Stimulated activated CD4-positive, alpha-beta T cell treated with anti-CD3 and anti-CD28 coated beads, TNF-alpha, amount 100 ng/mL, for 4 hours (primary cell): ENCODE results near the gene CDH4.

Experiments
- DNase-seq, 3 experiments: peaks; one replicate each; pipeline ENCODE4 v3.0.0-alpha.2; 2020; ENCODE audit warnings: low read depth in 3 of 3

CDH4 gene

GRCh38 chr20:61749406-61750075 lies 497.5 kb downstream of the CDH4 start:
- no peak for DNase-seq

- DNase-seq = no peak
Observed at GRCh38 chr20:61750093-61750492, 498.0 kb downstream of the CDH4 start.

GRCh38 chr20:61752576-61752975 lies 500.5 kb downstream of the CDH4 start:
- DNase-seq = no peak

GRCh38 chr20:61753316-61753942 lies 501.4 kb downstream of the CDH4 start:
- DNase-seq = no peak

GRCh38 chr20:61753987-61754956 lies 502.2 kb downstream of the CDH4 start:
- no peak for DNase-seq

GRCh38 chr20:61754976-61755778 lies 503.1 kb downstream of the CDH4 start:
- DNase-seq = no peak

- DNase-seq = no peak
Observed at GRCh38 chr20:61755971-61756845, 504.1 kb downstream of the CDH4 start.

GRCh38 chr20:61756966-61757677 lies 505.1 kb downstream of the CDH4 start:
- DNase-seq = no peak

- no peak for DNase-seq
Observed at GRCh38 chr20:61757678-61758563, 505.9 kb downstream of the CDH4 start.

GRCh38 chr20:61758564-61759200 lies 506.6 kb downstream of the CDH4 start:
- no peak for DNase-seq

GRCh38 chr20:61759286-61760065 lies 507.4 kb downstream of the CDH4 start:
- no peak for DNase-seq

GRCh38 chr20:61760321-61760720 lies 508.3 kb downstream of the CDH4 start:
- no peak for DNase-seq

GRCh38 chr20:61760731-61761130 lies 508.7 kb downstream of the CDH4 start:
- no peak for DNase-seq

GRCh38 chr20:61761453-61762166 lies 509.5 kb downstream of the CDH4 start:
- no peak for DNase-seq

- DNase-seq = no peak
Observed at GRCh38 chr20:61762167-61762710, 510.2 kb downstream of the CDH4 start.

- DNase-seq = no peak
Observed at GRCh38 chr20:61762886-61763739, 511.1 kb downstream of the CDH4 start.
